Limb (tissue), 2 donors: Measurements from ENCODE around the gene NDUFB3.
"Not testable (repeated sequence)": the region's sequence is repeated elsewhere in the genome, so short reads cannot be mapped to it uniquely, and the experiment has no call there.

Experiments
- DNase-seq, 2 donors: peaks; one replicate each; pipeline ENCODE4 v3.0.0-alpha.2; 2016; ENCODE audit errors: extremely low spot score in 2 of 2

Gene NDUFB3

GRCh38 chr2:201090574-201090973 is 18.8 kb downstream of the NDUFB3 start:
- DNase-seq = no peak

GRCh38 chr2:201093573-201093972 is 21.8 kb downstream of the NDUFB3 start:
- no peak for DNase-seq

- no peak for DNase-seq
Measured at GRCh38 chr2:201100497-201100896, 28.7 kb downstream of the NDUFB3 start.

- no peak for DNase-seq
Measured at GRCh38 chr2:201105759-201106158, 34.0 kb downstream of the NDUFB3 start.

- no peak for DNase-seq
Measured at GRCh38 chr2:201107624-201108023, 35.8 kb downstream of the NDUFB3 start.

- no peak for DNase-seq
Measured at GRCh38 chr2:201108341-201108740, 36.5 kb downstream of the NDUFB3 start.

- no peak for DNase-seq
Measured at GRCh38 chr2:201109186-201109585, 37.4 kb downstream of the NDUFB3 start.

- DNase-seq = no peak
Measured at GRCh38 chr2:201110615-201111014, 38.8 kb downstream of the NDUFB3 start.

GRCh38 chr2:201111096-201111495 is 39.3 kb downstream of the NDUFB3 start:
- DNase-seq = no peak

GRCh38 chr2:201114350-201114749 is 42.5 kb downstream of the NDUFB3 start:
- no peak for DNase-seq

- DNase-seq = no peak
Measured at GRCh38 chr2:201114846-201115245, 43.0 kb downstream of the NDUFB3 start.

- DNase-seq = peak; percentile 51 to 81
Measured at GRCh38 chr2:201116115-201116958, 44.5 kb downstream of the NDUFB3 start, which contains the start of gene CFLAR. TSS of gene CFLAR (plus strand) at chr2:201116164. CDS start at chr2:201129866, 13,702 bp downstream.

GRCh38 chr2:201116959-201117734 is 45.3 kb downstream of the NDUFB3 start:
- DNase-seq = peak in 1 of 2 donors; percentile 50

GRCh38 chr2:201117735-201118094 is 45.9 kb downstream of the NDUFB3 start:
- not testable (repeated sequence) for DNase-seq

- peak; percentile 67 to 83 for DNase-seq
Measured at GRCh38 chr2:201118121-201118960, 46.5 kb downstream of the NDUFB3 start.

- no peak for DNase-seq
Measured at GRCh38 chr2:201118961-201119854, 47.4 kb downstream of the NDUFB3 start.

- DNase-seq = no peak
Measured at GRCh38 chr2:201122276-201122675, 50.5 kb downstream of the NDUFB3 start.

GRCh38 chr2:201126308-201127151 is 54.7 kb downstream of the NDUFB3 start:
- no peak for DNase-seq

GRCh38 chr2:201127152-201127511 is 55.3 kb downstream of the NDUFB3 start:
- DNase-seq = no peak

GRCh38 chr2:201127570-201127969 is 55.8 kb downstream of the NDUFB3 start:
- DNase-seq = no peak
